NCI-H1092 (cell line): ENCODE data around the gene MOSPD3.
"Not testable (repeated sequence)": the region's sequence is repeated elsewhere in the genome, so short reads cannot be mapped to it uniquely, and the experiment has no call there.

Source experiments
- DNase-seq: peaks from one replicate; lab custom pipeline; 2025; lab: John Stamatoyannopoulos, UW

The MOSPD3 gene

GRCh38 chr7:100626530-100627237, 14.3 kb downstream of the MOSPD3 start:
- peak; percentile 66 for DNase-seq

GRCh38 chr7:100627238-100627549, 14.9 kb downstream of the MOSPD3 start:
- no peak for DNase-seq

GRCh38 chr7:100629117-100629716, 16.9 kb downstream of the MOSPD3 start:
- no peak for DNase-seq

- DNase-seq, result no peak
Measured at GRCh38 chr7:100630066-100630465, 17.7 kb downstream of the MOSPD3 start.

- DNase-seq, result peak; percentile 51
Measured at GRCh38 chr7:100632951-100633717, 20.8 kb downstream of the MOSPD3 start.

GRCh38 chr7:100639995-100640516, 27.7 kb downstream of the MOSPD3 start:
- no peak for DNase-seq

- no peak for DNase-seq
Measured at GRCh38 chr7:100640517-100641440, 28.4 kb downstream of the MOSPD3 start.

- no peak for DNase-seq
Measured at GRCh38 chr7:100641463-100641859, 29.1 kb downstream of the MOSPD3 start, which contains the start of gene TFR2. TSS of gene TFR2 (minus strand) at chr7:100641552. CDS start at chr7:100641509, 43 bp downstream.

GRCh38 chr7:100641860-100642533, 29.7 kb downstream of the MOSPD3 start:
- no peak for DNase-seq

- no peak for DNase-seq
Measured at GRCh38 chr7:100642534-100642907, 30.2 kb downstream of the MOSPD3 start.

- DNase-seq, result no peak
Measured at GRCh38 chr7:100649826-100650565, 37.7 kb downstream of the MOSPD3 start.

GRCh38 chr7:100654908-100655831, 42.8 kb downstream of the MOSPD3 start:
- no peak for DNase-seq

- DNase-seq, result peak; percentile 87
Measured at GRCh38 chr7:100655908-100656674, 43.8 kb downstream of the MOSPD3 start, which contains the start of gene ACTL6B. TSS of gene ACTL6B (minus strand) at chr7:100656448. CDS start at chr7:100656354, 94 bp downstream.

GRCh38 chr7:100662194-100662776, 49.9 kb downstream of the MOSPD3 start:
- DNase-seq, result not testable (repeated sequence)
